Ovary (tissue), 9 donors: Measurements from ENCODE around the gene BSN. TPM values are rescaled to one million over a fixed set of nuclear protein-coding genes. Genes with fewer than 3 reads are reported as not detected.

Source experiments
- DNase-seq, 5 donors: peaks; one replicate each; pipeline ENCODE4 v3.0.0-alpha.2; 2019 to 2020
- H3K27ac ChIP-seq, 2 donors: fragments of 200-600 bp; one replicate each; pipeline versions ENCODE4 v1.5.1 to v1.8.0; 2019 to 2022
- H3K27me3 ChIP-seq: fragments of 200-600 bp; one replicate; pipeline ENCODE4 v1.8.0; 2022
- H3K36me3 ChIP-seq: fragments of 200-600 bp; sonication (generic); one replicate; pipeline ENCODE4 v1.5.1; 2019
- H3K4me1 ChIP-seq: one replicate; pipeline ENCODE4 v1.8.1; 2013; ENCODE audit warnings: mild to moderate bottlenecking, moderate library complexity; ENCODE audit not compliant: insufficient read depth
- H3K4me3 ChIP-seq: fragments of 200-600 bp; sonication (generic); one replicate; pipeline ENCODE4 v1.5.1; 2017
- H3K9me3 ChIP-seq, 2 donors: fragments of 200-600 bp in 1 of 2; sonication (generic) in 1 of 2; one replicate each; pipeline versions ENCODE4 v1.5.1 to v1.8.1; 2013 to 2019; ENCODE audit warnings: mild to moderate bottlenecking in 1 of 2, moderate library complexity in 1 of 2
- CTCF ChIP-seq, 3 donors: fragments of 450-650 bp in 2 of 3; fragments of 200-600 bp in 1 of 3; IDR thresholded peaks; one replicate each; pipeline versions ENCODE4 v1.5.1 to v1.8.0; 2016 to 2022; ENCODE audit warnings: antibody characterized with exemption in 3 of 3, mild to moderate bottlenecking in 1 of 3
- EP300 ChIP-seq: sonication (generic); formaldehyde crosslinking; IDR thresholded peaks from one replicate; pipeline ENCODE4 v1.6.1; 2017; ENCODE audit warnings: antibody characterized with exemption
- POLR2A ChIP-seq: fragments of 450-650 bp; IDR thresholded peaks from one replicate; pipeline ENCODE4 v1.6.1; 2017; ENCODE audit warnings: antibody characterized with exemption, mild to moderate bottlenecking, moderate library complexity
- WGBS, 3 donors: extraction: QIAGEN DNeasy Blood & Tissue Kit in 1 of 3; methylation state at CpG; one replicate each; pipeline versions ENCODE4 v1.1.5 to v1.1.7; 2013 to 2017; 5-methylcytosine and 5-hydroxymethylcytosine counted together
- intact Hi-C, 4 donors: fragments of 100-400 bp; cut with DNase I; formaldehyde crosslinking; loops; one replicate each; pipeline versions ENCODE4 v1.11.0 to v1.15.1; 2022 to 2023
- polyA plus RNA-seq, 2 donors: library from polyadenylated mRNA; stranded (reverse); fragments of 200-250 nt in 1 of 2; fragments of 350-450 nt in 1 of 2; fragmentation: Illumina TruSeq in 1 of 2; extraction: RNeasy Lipid Tissue Mini Kit (QIAGEN cat#74804) in 1 of 2; gene quantifications; one replicate each; pipeline ENCODE4 v1.2.3, GENCODE V29; 2013 to 2014
- total RNA-seq, 7 donors: library from RNA; depleted of rRNA in 2 of 7; stranded (reverse); fragments of >200 nt in 2 of 7; fragmentation: NEBNext Ultra II Directional in 3 of 7; extraction: Animal tissue kit (Norgen Biotek cat#: 25700) in 3 of 7; gene quantifications; one replicate each; pipeline versions ENCODE4 v1.1.0 to v1.2.4, GENCODE V29; 2016 to 2023
- donor health status: DM: no; HTN: no; CAD: no; lungs with moderate emphysema.
- donor health status: DM: no; HTN: no; CAD: no.
- donor health status: Bipolar disorder and iron deficiency.
- donor health status: DM: yes; HTN: yes; CAD: no.
- donor health status: DM: no; HTN: no; CAD: no.
- donor health status: DM: yes; HTN: yes; CAD: no.

Gene BSN
- total and polyA plus RNA-seq, 9 donors, result 0.12 to 3.5 (median 0.77) TPM

DNA sequence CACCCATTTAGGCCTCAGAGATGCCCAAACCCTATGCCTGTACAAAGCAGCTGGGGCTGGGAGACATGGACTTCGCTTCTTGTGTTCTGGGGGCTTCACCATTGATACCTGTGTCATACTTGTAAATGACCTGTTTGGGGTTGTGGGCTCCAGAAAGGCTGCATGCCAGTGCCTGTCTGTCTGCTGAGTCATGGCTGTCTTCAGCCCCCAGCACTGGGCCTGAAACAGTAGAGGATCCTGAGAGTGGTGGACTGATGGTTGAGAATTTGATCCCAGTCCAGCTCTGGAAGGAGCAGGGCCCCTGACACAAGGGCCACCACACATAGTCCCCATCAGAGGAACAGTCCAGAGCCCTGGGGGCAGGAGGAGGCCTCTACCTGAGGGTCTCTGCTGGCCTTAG, 95.3 kb downstream of the BSN start:
- TF ChIP-seq POLR2A, result no peak
- TF ChIP-seq CTCF (IDR thresholded peaks at IDR 0.05), result no peak
- TF ChIP-seq EP300, result no peak
- intact Hi-C loops, result no loop called here
- WGBS, 3 donors, result 83 to 98% (median 91%) methylated on average over 1 of the region's 1 CpG
- H3K27me3 ChIP-seq, result no peaks in the 10 kb centered on the region
- no peak overlapping the region for H3K27ac ChIP-seq
- DNase-seq, result no peak
- no peaks in the 10 kb centered on the region for H3K9me3 ChIP-seq
- H3K4me1 ChIP-seq, result no peaks in the 10 kb centered on the region
- no peak overlapping the region for H3K4me3 ChIP-seq
- H3K36me3 ChIP-seq, result no peaks in the 10 kb centered on the region

GRCh38 chr3:49650177-49650576, 95.9 kb downstream of the BSN start:
- Histone ChIP-seq H3K4me1 (no peaks in the 10 kb centered on the region), H3K36me3 (no peaks in the 10 kb centered on the region), H3K27me3 (no peaks in the 10 kb centered on the region), H3K9me3 (no peaks in the 10 kb centered on the region), H3K4me3 (no peak overlapping the region), H3K27ac (no peak overlapping the region)
- intact Hi-C loops, result no loop called here
- no peak for TF ChIP-seq EP300
- no peak for TF ChIP-seq POLR2A
- TF ChIP-seq CTCF (IDR thresholded peaks at IDR 0.05), result no peak
- 63 to 88% (median 67%) methylated on average over 1 of the region's 1 CpG for WGBS, 3 donors
- DNase-seq, result no peak

DNA sequence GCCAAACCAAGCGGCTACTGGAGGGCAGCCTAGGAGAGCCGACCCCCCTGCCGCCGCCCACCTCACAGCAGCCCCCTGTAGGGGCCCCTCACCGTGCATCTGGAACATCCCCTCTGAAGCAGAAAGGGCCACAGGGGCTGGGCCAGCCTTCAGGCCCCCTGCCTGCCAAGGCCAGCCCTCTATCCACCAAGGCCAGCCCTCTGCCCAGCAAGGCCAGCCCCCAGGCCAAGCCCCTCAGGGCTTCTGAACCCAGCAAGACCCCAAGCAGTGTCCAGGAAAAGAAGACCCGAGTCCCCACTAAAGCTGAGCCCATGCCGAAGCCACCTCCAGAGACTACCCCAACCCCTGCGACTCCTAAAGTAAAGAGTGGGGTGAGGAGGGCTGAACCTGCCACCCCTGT, 96.4 kb downstream of the BSN start:
- Histone ChIP-seq H3K4me3 (no peak overlapping the region), H3K4me1 (no peaks in the 10 kb centered on the region), H3K36me3 (no peaks in the 10 kb centered on the region), H3K9me3 (no peaks in the 10 kb centered on the region), H3K27me3 (no peaks in the 10 kb centered on the region), H3K27ac (no peak overlapping the region)
- intact Hi-C loops, result no loop called here
- WGBS, 3 donors, result 68 to 70% (median 69%) methylated on average over 8 of the region's 8 CpGs
- DNase-seq, result no peak
- TF ChIP-seq CTCF (IDR thresholded peaks at IDR 0.05) (no peak), EP300 (no peak), POLR2A (no peak)

DNA sequence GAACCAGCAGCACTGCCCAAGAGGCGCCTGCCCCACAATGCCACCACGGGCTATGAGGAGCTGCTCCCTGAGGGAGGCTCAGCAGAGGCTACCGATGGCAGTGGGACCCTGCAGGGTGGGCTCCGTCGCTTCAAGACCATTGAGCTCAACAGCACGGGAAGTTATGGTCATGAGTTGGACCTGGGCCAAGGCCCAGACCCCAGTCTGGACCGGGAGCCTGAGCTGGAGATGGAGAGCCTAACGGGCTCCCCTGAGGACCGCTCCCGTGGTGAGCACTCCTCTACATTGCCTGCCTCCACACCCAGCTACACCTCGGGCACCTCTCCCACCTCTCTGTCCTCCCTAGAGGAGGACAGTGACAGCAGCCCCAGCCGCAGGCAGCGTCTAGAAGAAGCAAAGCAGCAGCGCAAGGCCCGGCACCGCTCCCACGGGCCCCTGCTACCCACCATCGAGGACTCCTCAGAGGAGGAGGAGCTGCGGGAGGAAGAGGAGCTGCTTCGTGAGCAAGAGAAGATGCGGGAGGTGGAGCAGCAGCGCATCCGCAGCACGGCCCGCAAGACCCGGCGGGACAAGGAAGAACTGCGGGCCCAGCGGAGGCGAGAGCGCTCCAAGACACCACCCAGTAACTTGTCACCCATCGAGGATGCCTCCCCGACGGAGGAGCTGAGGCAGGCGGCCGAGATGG, 98.1 kb downstream of the BSN start:
- Histone ChIP-seq H3K4me3 (no peak overlapping the region), H3K4me1 (no peaks in the 10 kb centered on the region), H3K36me3 (no peaks in the 10 kb centered on the region), H3K27ac (no peak overlapping the region), H3K9me3 (no peaks in the 10 kb centered on the region), H3K27me3 (no peaks in the 10 kb centered on the region)
- intact Hi-C loops, result no loop called here
- TF ChIP-seq EP300 (no peak), POLR2A (no peak), CTCF (IDR thresholded peaks at IDR 0.05) (no peak)
- DNase-seq, result peak in 1 of 5 donors; percentile 29
- 86 to 88% (median 87%) methylated on average over 35 to 36 of the region's 36 CpGs for WGBS, 3 donors
